SK-N-SH treated with all-trans-retinoic acid at 6 μM for 48 hours (cell line): ENCODE measurements around the gene TNS4.

ENCODE experiments used
- ATAC-seq: fragments of 200-7000 bp; cut with Tn5 transposase; 3 replicates; pipeline ENCODE4 v1.9.1; 2020; ENCODE audit warnings: mild to moderate bottlenecking, moderate library complexity
- ARNTL ChIP-seq: fragments of 450-650 bp; formaldehyde crosslinking; IDR thresholded peaks from 2 replicates; pipeline ENCODE4 v1.5.0; 2020; ENCODE audit warnings: low read depth, mild to moderate bottlenecking, moderate library complexity, borderline replicate concordance
- BACH2 ChIP-seq: fragments of 250-450 bp; sonication (Bioruptor Pico); IDR thresholded peaks from 2 replicates; pipeline ENCODE4 v1.9.0; 2021; ENCODE audit warnings: mild to moderate bottlenecking, borderline replicate concordance
- CSDC2 ChIP-seq: fragments of 250-450 bp; sonication (Bioruptor Pico); IDR thresholded peaks from 2 replicates; pipeline ENCODE4 v1.5.0; 2020; ENCODE audit warnings: mild to moderate bottlenecking, moderate library complexity
- CSRNP3 ChIP-seq: fragments of 250-450 bp; sonication (Bioruptor Pico); IDR thresholded peaks from 2 replicates; pipeline ENCODE4 v1.5.1; 2021; ENCODE audit warnings: mild to moderate bottlenecking, moderate library complexity
- ESRRG ChIP-seq: fragments of 250-450 bp; sonication (Bioruptor Pico); IDR thresholded peaks from 2 replicates; pipeline ENCODE4 v1.6.1; 2021; ENCODE audit warnings: mild to moderate bottlenecking
- GLIS3 ChIP-seq: fragments of 250-450 bp; sonication (Bioruptor Pico); IDR thresholded peaks from 2 replicates; pipeline ENCODE4 v1.5.0; 2020; ENCODE audit warnings: mild to moderate bottlenecking, moderate library complexity
- ISL1 ChIP-seq: fragments of 250-450 bp; sonication (Bioruptor Pico); IDR thresholded peaks from 2 replicates; pipeline ENCODE4 v2.1.2; 2022; ENCODE audit warnings: mild to moderate bottlenecking, moderate library complexity
- OSR1 ChIP-seq: fragments of 250-450 bp; sonication (Bioruptor Pico); IDR thresholded peaks from 2 replicates; pipeline ENCODE4 v1.8.0; 2022; ENCODE audit warnings: moderate library complexity, mild to moderate bottlenecking, inconsistent platforms
- PPARA ChIP-seq: fragments of 250-450 bp; sonication (Bioruptor Pico); IDR thresholded peaks from 2 replicates; pipeline ENCODE4 v1.5.0; 2020; ENCODE audit warnings: mild to moderate bottlenecking, borderline replicate concordance
- TCF4 ChIP-seq: fragments of 250-450 bp; sonication (Bioruptor Pico); IDR thresholded peaks from 2 replicates; pipeline ENCODE4 v1.8.0; 2021; ENCODE audit warnings: mild to moderate bottlenecking, moderate library complexity, borderline replicate concordance
- TOX ChIP-seq: fragments of 250-450 bp; sonication (Bioruptor Pico); IDR thresholded peaks from 2 replicates; pipeline ENCODE4 v1.8.0; 2021; ENCODE audit warnings: mild to moderate bottlenecking, moderate library complexity, borderline replicate concordance
- TSHZ2 ChIP-seq: fragments of 250-450 bp; sonication (Bioruptor Pico); IDR thresholded peaks from 2 replicates; pipeline ENCODE4 v1.5.0; 2020; ENCODE audit warnings: mild to moderate bottlenecking, moderate library complexity
- ZC3H10 ChIP-seq: fragments of 250-450 bp; sonication (Bioruptor Pico); IDR thresholded peaks from 2 replicates; pipeline ENCODE4 v1.5.1; 2021; ENCODE audit warnings: mild to moderate bottlenecking, moderate library complexity
- ZFP3 ChIP-seq: fragments of 250-450 bp; sonication (Bioruptor Pico); IDR thresholded peaks from 2 replicates; pipeline ENCODE4 v1.5.0; 2020; ENCODE audit warnings: mild to moderate bottlenecking, moderate library complexity
- ZFP30 ChIP-seq: fragments of 450-650 bp; formaldehyde crosslinking; IDR thresholded peaks from 2 replicates; pipeline ENCODE4 v1.5.0; 2022; ENCODE audit warnings: mild to moderate bottlenecking, moderate library complexity
- ZNF565 ChIP-seq: fragments of 450-650 bp; formaldehyde crosslinking; conservative IDR thresholded peaks from 2 replicates; pipeline ENCODE4 v1.5.0; 2020; ENCODE audit warnings: low read depth, mild to moderate bottlenecking, moderate library complexity
- ZNF70 ChIP-seq: fragments of 450-650 bp; formaldehyde crosslinking; IDR thresholded peaks from 2 replicates; pipeline ENCODE4 v1.5.0; 2020; ENCODE audit warnings: mild to moderate bottlenecking, moderate library complexity
- ZNF8 ChIP-seq: fragments of 450-650 bp; formaldehyde crosslinking; IDR thresholded peaks from 2 replicates; pipeline ENCODE4 v1.5.0; 2020; ENCODE audit warnings: mild to moderate bottlenecking, moderate library complexity
- TF ChIP-seq, protein P1 (sequence below): fragments of 250-450 bp; sonication (Bioruptor Pico); IDR thresholded peaks from 2 replicates; pipeline ENCODE4 v1.8.0; 2020; ENCODE audit warnings: mild to moderate bottlenecking, moderate library complexity, borderline replicate concordance
- TF ChIP-seq, protein P2 (sequence below): fragments of 250-450 bp; sonication (Bioruptor Pico); IDR thresholded peaks from 2 replicates; pipeline ENCODE4 v1.8.0; 2021; ENCODE audit warnings: low read depth, mild to moderate bottlenecking, moderate library complexity, borderline replicate concordance
- TF ChIP-seq, protein P3 (sequence below): fragments of 250-450 bp; sonication (Bioruptor Pico); IDR thresholded peaks from 2 replicates; pipeline ENCODE4 v1.5.1; 2020; ENCODE audit warnings: low read depth, mild to moderate bottlenecking, moderate library complexity

Gene TNS4

DNA sequence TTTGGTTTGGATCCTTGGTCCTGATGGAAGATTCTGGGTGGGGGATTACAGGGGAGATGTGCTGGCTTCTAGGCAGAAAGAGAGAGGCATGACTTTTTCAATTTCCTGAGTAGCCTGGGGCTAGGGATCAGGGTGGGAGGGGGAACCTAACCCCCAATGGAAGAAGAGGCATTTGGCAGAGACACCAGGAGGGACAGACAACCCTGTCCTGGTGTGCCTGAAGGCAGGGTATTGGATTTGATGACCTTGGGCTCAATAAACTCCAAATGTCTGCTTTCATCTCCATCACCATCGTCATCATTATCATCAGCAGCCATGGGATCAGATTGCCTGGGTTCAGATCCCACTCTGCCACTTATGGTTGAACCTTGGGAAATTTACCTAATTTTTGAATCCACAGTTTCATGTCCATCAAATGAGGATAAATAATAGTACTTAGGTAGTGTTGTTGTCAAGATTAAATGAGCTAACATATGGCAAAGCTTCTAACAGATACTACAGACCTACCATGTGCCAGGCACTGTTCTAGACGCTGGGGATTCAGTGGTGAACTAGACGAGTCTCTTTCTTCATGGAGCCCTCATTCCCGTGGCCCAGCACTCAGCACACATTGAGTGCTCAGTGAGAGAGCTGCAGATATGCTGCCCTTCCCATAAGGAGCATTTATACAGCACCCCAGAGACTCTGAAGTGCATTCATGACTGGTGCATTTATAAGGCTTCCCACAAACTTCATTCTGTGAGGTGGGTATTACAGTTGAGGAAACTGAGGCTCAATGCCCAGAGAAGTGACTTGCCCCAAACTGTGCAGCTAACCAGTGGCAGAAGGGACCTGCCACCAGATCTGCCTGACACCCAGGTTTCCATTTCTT is 31.4 kb downstream of the TNS4 start (continued):
- TF ChIP-seq ZNF70 (CRISPR knock-in tag) = no peak
- TF ChIP-seq, protein P1, sequence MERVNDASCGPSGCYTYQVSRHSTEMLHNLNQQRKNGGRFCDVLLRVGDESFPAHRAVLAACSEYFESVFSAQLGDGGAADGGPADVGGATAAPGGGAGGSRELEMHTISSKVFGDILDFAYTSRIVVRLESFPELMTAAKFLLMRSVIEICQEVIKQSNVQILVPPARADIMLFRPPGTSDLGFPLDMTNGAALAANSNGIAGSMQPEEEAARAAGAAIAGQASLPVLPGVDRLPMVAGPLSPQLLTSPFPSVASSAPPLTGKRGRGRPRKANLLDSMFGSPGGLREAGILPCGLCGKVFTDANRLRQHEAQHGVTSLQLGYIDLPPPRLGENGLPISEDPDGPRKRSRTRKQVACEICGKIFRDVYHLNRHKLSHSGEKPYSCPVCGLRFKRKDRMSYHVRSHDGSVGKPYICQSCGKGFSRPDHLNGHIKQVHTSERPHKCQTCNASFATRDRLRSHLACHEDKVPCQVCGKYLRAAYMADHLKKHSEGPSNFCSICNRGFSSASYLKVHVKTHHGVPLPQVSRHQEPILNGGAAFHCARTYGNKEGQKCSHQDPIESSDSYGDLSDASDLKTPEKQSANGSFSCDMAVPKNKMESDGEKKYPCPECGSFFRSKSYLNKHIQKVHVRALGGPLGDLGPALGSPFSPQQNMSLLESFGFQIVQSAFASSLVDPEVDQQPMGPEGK (CRISPR knock-in tag) = no peak

DNA sequence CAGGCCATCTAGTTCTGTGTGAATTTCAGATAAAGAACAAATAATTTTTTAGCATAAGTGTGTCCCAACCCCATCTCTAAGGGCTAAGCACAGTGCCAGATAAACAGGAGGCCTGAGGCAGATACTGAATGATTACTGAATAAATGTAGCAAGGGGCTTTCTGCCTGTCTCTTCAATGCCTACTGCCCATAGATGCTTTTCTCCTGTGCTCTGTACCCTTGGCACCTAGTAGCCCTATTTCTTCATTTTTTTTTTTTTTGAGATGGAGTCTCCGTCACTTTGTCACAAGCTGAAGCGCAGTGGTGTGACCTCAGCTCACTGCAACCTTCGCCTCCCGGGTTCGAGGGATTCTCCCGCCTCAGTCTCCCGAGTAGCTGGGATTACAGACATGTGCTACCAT is 32.9 kb downstream of the TNS4 start:
- TF ChIP-seq OSR1 (no peak), TCF4 (no peak), TOX (CRISPR knock-in tag) (no peak), ISL1 (CRISPR knock-in tag) (no peak), ZNF70 (CRISPR knock-in tag) (no peak), ZFP3 (CRISPR knock-in tag) (no peak), TSHZ2 (CRISPR knock-in tag) (no peak), PPARA (no peak), CSDC2 (CRISPR knock-in tag) (no peak), ZC3H10 (CRISPR knock-in tag) (no peak), ZNF565 (CRISPR knock-in tag) (no peak), GLIS3 (CRISPR knock-in tag) (no peak)
- ATAC-seq = no peak

DNA sequence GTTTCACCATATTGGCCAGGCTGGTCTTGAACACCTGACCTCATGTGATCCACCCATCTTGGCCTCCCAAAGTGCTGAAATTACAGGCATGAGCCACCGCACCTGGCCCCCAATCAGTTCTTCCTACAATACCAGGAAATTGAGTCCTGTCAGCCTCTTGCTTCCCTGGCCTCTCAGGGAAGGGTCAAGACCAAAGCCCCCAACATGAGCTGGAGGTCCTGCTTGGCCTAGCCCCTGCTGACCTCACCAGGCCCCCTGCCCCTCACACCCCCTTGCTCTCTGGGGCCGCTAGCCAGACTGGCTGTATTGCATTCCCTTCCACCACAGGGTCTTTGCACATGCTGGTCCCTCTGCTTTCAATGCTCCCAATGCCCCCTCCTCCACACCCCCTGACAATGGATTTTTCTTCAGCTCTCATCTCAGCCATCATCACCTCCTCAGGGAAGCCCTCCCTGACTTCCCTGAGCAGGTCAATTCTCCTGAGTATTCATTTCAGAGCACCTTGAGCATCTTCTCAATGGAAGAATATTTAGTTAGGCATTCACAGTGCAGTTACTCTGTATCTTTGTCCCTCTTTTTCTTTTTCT is 34.0 kb downstream of the TNS4 start:
- no peak for TF ChIP-seq ZNF70 (CRISPR knock-in tag)
- TF ChIP-seq ZFP30 (CRISPR knock-in tag) = no peak
- no peak for TF ChIP-seq ZFP3 (CRISPR knock-in tag)
- TF ChIP-seq, protein P2, sequence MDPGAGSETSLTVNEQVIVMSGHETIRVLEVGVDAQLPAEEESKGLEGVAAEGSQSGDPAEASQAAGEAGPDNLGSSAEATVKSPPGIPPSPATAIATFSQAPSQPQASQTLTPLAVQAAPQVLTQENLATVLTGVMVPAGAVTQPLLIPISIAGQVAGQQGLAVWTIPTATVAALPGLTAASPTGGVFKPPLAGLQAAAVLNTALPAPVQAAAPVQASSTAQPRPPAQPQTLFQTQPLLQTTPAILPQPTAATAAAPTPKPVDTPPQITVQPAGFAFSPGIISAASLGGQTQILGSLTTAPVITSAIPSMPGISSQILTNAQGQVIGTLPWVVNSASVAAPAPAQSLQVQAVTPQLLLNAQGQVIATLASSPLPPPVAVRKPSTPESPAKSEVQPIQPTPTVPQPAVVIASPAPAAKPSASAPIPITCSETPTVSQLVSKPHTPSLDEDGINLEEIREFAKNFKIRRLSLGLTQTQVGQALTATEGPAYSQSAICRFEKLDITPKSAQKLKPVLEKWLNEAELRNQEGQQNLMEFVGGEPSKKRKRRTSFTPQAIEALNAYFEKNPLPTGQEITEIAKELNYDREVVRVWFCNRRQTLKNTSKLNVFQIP = no peak
- no peak for TF ChIP-seq TCF4
- no peak for TF ChIP-seq ZNF8 (CRISPR knock-in tag)
- TF ChIP-seq PPARA = no peak
- no peak for TF ChIP-seq CSRNP3
- no peak for TF ChIP-seq ISL1 (CRISPR knock-in tag)
- TF ChIP-seq BACH2 (CRISPR knock-in tag) = no peak
- TF ChIP-seq ARNTL = no peak
- TF ChIP-seq OSR1 = no peak
- TF ChIP-seq, protein P3, sequence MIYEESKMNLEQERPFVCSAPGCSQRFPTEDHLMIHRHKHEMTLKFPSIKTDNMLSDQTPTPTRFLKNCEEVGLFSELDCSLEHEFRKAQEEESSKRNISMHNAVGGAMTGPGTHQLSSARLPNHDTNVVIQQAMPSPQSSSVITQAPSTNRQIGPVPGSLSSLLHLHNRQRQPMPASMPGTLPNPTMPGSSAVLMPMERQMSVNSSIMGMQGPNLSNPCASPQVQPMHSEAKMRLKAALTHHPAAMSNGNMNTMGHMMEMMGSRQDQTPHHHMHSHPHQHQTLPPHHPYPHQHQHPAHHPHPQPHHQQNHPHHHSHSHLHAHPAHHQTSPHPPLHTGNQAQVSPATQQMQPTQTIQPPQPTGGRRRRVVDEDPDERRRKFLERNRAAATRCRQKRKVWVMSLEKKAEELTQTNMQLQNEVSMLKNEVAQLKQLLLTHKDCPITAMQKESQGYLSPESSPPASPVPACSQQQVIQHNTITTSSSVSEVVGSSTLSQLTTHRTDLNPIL (CRISPR knock-in tag) = no peak
- no peak for TF ChIP-seq TOX (CRISPR knock-in tag)
- no peak for TF ChIP-seq ESRRG (CRISPR knock-in tag)
- no peak for ATAC-seq
